Measurements from ENCODE around the gene DNAJC13. TPM values are rescaled to one million over a fixed set of nuclear protein-coding genes. Genes with fewer than 3 reads are reported as not detected.

Gene DNAJC13
- total RNA-seq, 1 donor from 2014 or later = 67.9 TPM

GRCh38 chr3:132464066-132464465 is 46.8 kb downstream of the DNAJC13 start:
- DNase-seq = no peak

GRCh38 chr3:132469326-132469725 is 52.0 kb downstream of the DNAJC13 start:
- no peak for DNase-seq

GRCh38 chr3:132486099-132486498 is 68.8 kb downstream of the DNAJC13 start:
- DNase-seq = no peak

GRCh38 chr3:132488151-132488550 is 70.8 kb downstream of the DNAJC13 start:
- DNase-seq = no peak

GRCh38 chr3:132499071-132499470 is 81.8 kb downstream of the DNAJC13 start:
- DNase-seq = no peak

- no peak for DNase-seq
Observed at GRCh38 chr3:132503559-132503958, 86.3 kb downstream of the DNAJC13 start.

- DNase-seq = no peak
Observed at GRCh38 chr3:132504375-132504933, 87.2 kb downstream of the DNAJC13 start.

GRCh38 chr3:132507657-132508056 is 90.4 kb downstream of the DNAJC13 start:
- DNase-seq = no peak

- no peak for DNase-seq
Observed at GRCh38 chr3:132509096-132509495, 91.8 kb downstream of the DNAJC13 start.

- no peak for DNase-seq
Observed at GRCh38 chr3:132509506-132509905, 92.2 kb downstream of the DNAJC13 start.

- no peak for DNase-seq
Observed at GRCh38 chr3:132513057-132513456, 95.8 kb downstream of the DNAJC13 start.

GRCh38 chr3:132517311-132517710 is 100.0 kb downstream of the DNAJC13 start:
- no peak for DNase-seq

- no peak for DNase-seq
Observed at GRCh38 chr3:132519914-132520313, 102.6 kb downstream of the DNAJC13 start.

GRCh38 chr3:132521901-132522300 is 104.6 kb downstream of the DNAJC13 start:
- DNase-seq = no peak

GRCh38 chr3:132522353-132522752 is 105.1 kb downstream of the DNAJC13 start:
- DNase-seq = no peak

- DNase-seq = no peak
Observed at GRCh38 chr3:132530624-132531023, 113.3 kb downstream of the DNAJC13 start.

GRCh38 chr3:132535575-132536441 is 118.5 kb downstream of the DNAJC13 start:
- peak; percentile 80 for DNase-seq

GRCh38 chr3:132536442-132537153 is 119.3 kb downstream of the DNAJC13 start:
- no peak for DNase-seq

GRCh38 chr3:132537297-132537696 is 120.0 kb downstream of the DNAJC13 start:
- DNase-seq = no peak

- DNase-seq = no peak
Observed at GRCh38 chr3:132538072-132538471, 120.8 kb downstream of the DNAJC13 start.

- no peak for DNase-seq
Observed at GRCh38 chr3:132539681-132540080, 122.4 kb downstream of the DNAJC13 start.

GRCh38 chr3:132542577-132542976 is 125.3 kb downstream of the DNAJC13 start:
- no peak for DNase-seq

Data from tongue (tissue), 2 donors.